Gastroesophageal sphincter (tissue), 4 donors: ENCODE data around the gene ADGRE3. TPM values are rescaled to one million over a fixed set of nuclear protein-coding genes. Genes with fewer than 3 reads are reported as not detected.

Source experiments
- ATAC-seq: fragments of 150-250 bp; one replicate; pipeline ENCODE4 v1.9.1; 2016; ENCODE audit warnings: mild to moderate bottlenecking, moderate library complexity
- H3K27ac ChIP-seq, 4 donors: fragments of 200-600 bp; sonication (generic) in 3 of 4; 1 replicate in 3 of 4; 2 replicates in 1 of 4; pipeline ENCODE4 v1.5.1; 2016 to 2019
- H3K27me3 ChIP-seq: fragments of 200-600 bp; sonication (generic); one replicate; pipeline ENCODE4 v1.5.1; 2019
- H3K36me3 ChIP-seq, 2 donors: fragments of 200-600 bp; sonication (generic); one replicate each; pipeline ENCODE4 v1.5.1; 2019; ENCODE audit warnings: control low read depth in 1 of 2
- H3K4me1 ChIP-seq, 3 donors: fragments of 200-600 bp; sonication (generic); 1 replicate in 2 of 3; 2 replicates in 1 of 3; pipeline ENCODE4 v1.5.1; 2016 to 2019; ENCODE audit warnings: control low read depth in 2 of 3
- H3K4me3 ChIP-seq, 2 donors: fragments of 200-600 bp; sonication (generic); one replicate each; pipeline ENCODE4 v1.5.1; 2019; ENCODE audit warnings: mild to moderate bottlenecking in 1 of 2, moderate library complexity in 1 of 2
- H3K9me3 ChIP-seq, 3 donors: fragments of 200-600 bp; sonication (generic); one replicate each; pipeline ENCODE4 v1.5.1; 2017 to 2019; ENCODE audit warnings: control low read depth in 2 of 3
- EP300 ChIP-seq: sonication (generic); formaldehyde crosslinking; IDR thresholded peaks from one replicate; pipeline ENCODE4 v1.6.1; 2017; ENCODE audit warnings: antibody characterized with exemption, mild to moderate bottlenecking
- POLR2A ChIP-seq, 2 donors: fragments of 450-650 bp; IDR thresholded peaks; one replicate each; pipeline ENCODE4 v1.6.1; 2017; ENCODE audit warnings: antibody characterized with exemption in 2 of 2, mild to moderate bottlenecking in 2 of 2, moderate library complexity in 1 of 2
- POLR2AphosphoS5 ChIP-seq: sonication (generic); formaldehyde crosslinking; IDR thresholded peaks from one replicate; pipeline ENCODE4 v1.6.1; 2017; ENCODE audit warnings: antibody characterized with exemption
- WGBS, 2 donors: methylation state at CpG; one replicate each; pipeline ENCODE4 v1.1.5; 2018; ENCODE audit warnings: low coverage in 1 of 2; 5-methylcytosine and 5-hydroxymethylcytosine counted together
- total RNA-seq, 4 donors: library from RNA; depleted of rRNA; stranded (reverse); fragments of >200 nt; gene quantifications; one replicate each; pipeline ENCODE4 v1.1.0, GENCODE V29; 2016
- TF ChIP-seq, protein P1 (sequence below), 4 experiments: fragments of 200-600 bp in 2 of 4; fragments of 450-650 bp in 2 of 4; sonication (generic) in 1 of 4; IDR thresholded peaks; one replicate each; pipeline ENCODE4 v1.5.1; 2017 to 2019; ENCODE audit warnings: antibody characterized with exemption in 4 of 4, mild to moderate bottlenecking in 2 of 4, moderate library complexity in 2 of 4

ADGRE3 gene
- total RNA-seq, 4 donors from 2014 or later: not detected

- peaks cover 0 to 18% (median 3%) of the 10 kb centered on the region in 3 donors for H3K4me1 ChIP-seq
- no peaks in the 10 kb centered on the region for H3K9me3 ChIP-seq
- WGBS, 2 donors: 46 to 77% methylated on average over 2 to 6 of the region's 13 CpGs
- no peaks in the 10 kb centered on the region for H3K27me3 ChIP-seq
- TF ChIP-seq POLR2AphosphoS5 (no peak), EP300 (no peak), POLR2A (IDR thresholded peaks at IDR 0.05) (no peak)
- TF ChIP-seq, protein P1, sequence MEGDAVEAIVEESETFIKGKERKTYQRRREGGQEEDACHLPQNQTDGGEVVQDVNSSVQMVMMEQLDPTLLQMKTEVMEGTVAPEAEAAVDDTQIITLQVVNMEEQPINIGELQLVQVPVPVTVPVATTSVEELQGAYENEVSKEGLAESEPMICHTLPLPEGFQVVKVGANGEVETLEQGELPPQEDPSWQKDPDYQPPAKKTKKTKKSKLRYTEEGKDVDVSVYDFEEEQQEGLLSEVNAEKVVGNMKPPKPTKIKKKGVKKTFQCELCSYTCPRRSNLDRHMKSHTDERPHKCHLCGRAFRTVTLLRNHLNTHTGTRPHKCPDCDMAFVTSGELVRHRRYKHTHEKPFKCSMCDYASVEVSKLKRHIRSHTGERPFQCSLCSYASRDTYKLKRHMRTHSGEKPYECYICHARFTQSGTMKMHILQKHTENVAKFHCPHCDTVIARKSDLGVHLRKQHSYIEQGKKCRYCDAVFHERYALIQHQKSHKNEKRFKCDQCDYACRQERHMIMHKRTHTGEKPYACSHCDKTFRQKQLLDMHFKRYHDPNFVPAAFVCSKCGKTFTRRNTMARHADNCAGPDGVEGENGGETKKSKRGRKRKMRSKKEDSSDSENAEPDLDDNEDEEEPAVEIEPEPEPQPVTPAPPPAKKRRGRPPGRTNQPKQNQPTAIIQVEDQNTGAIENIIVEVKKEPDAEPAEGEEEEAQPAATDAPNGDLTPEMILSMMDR (IDR thresholded peaks at IDR 0.05): no peak
- H3K4me3 ChIP-seq: no peak overlapping the region
- H3K27ac ChIP-seq: no peak overlapping the region
- peaks cover 0 to 69% of the 10 kb centered on the region in 2 donors for H3K36me3 ChIP-seq
- no peak for ATAC-seq
Observed at GRCh38 chr19:14694641-14695266, 20.1 kb upstream of the ADGRE3 start.

DNA sequence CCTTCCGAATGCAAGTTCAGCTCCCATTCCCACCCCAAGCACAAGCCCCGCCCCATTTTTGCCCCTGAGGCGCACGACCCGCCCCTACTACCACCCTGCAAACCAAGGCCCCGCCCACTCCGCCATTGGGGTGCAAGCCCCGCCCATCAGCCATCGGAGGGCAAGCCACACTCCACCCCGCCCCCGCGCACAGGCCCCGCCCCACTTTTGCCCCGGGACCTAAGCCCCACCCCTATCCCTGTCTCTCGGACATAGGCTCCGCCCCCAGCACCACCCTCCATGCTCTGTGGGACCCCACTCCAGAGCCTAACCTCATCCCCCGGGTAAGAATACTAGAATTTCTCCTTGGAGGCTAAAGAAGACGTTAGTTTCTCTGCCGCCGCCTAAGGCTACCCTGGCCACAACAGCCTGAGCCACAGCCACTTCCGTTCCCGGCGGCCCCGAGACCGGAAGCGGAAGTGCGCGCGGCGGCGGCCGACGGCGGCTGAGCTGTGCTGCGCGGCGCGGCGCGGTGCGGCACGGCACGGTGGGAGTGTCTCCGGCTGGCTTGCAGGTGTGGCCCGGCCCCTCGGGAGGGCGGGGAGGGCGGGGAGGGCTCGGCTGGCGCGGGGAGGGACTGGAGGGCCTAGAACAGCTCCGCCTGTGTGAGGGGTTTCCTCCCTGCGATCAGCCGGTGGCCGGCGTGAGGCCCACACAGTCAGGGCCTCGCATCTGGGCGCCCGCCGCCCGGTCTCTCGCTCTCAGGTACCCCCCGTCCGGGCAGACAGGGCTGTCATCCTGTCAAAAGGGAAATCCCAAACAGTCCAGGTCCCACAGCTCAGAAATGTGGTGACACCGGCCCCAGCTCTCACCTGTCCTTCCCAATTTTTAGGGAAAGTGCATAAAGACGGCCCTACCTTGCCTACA, 15.2 kb upstream of the ADGRE3 start, which contains the start of gene ZNF333:
Gene ZNF333 (plus strand): TSS at position 451 of the 906 bp plus-strand sequence. CDS start 3,444 bp downstream, outside the sequence.
- peaks cover 0 to 20% of the 10 kb centered on the region in 2 donors for H3K36me3 ChIP-seq
- H3K27ac ChIP-seq: peak within 1 kb of the TSS; percentile 69 to 96 (median 88)
- no peaks in the 10 kb centered on the region for H3K9me3 ChIP-seq
- peaks cover 0 to 26% (median 3%) of the 10 kb centered on the region in 3 donors for H3K4me1 ChIP-seq
- 0% methylated on average over 3 to 9 of the region's 66 CpGs for WGBS, 2 donors
- H3K4me3 ChIP-seq: peak within 1 kb of the TSS; percentile 85 to 94
- ATAC-seq: peak; percentile 97
- TF ChIP-seq POLR2AphosphoS5: peak; percentile 63
- peak; percentile 53 to 61 for TF ChIP-seq POLR2A (IDR thresholded peaks at IDR 0.05)
- TF ChIP-seq, protein P1 (IDR thresholded peaks at IDR 0.05): no peak
- no peak for TF ChIP-seq EP300
- H3K27me3 ChIP-seq: no peaks in the 10 kb centered on the region

- H3K9me3 ChIP-seq: no peaks in the 10 kb centered on the region
- H3K4me3 ChIP-seq: no peak overlapping the region
- H3K27ac ChIP-seq: no peak overlapping the region
- 33 to 88% methylated on average over 1 to 3 of the region's 3 CpGs for WGBS, 2 donors
- ATAC-seq: no peak
- H3K27me3 ChIP-seq: peaks cover 14% of the 10 kb centered on the region
- H3K4me1 ChIP-seq: peaks cover 0 to 20% (median 3%) of the 10 kb centered on the region in 3 donors
- H3K36me3 ChIP-seq: no peaks in the 10 kb centered on the region
- TF ChIP-seq EP300: no peak
- TF ChIP-seq, protein P1 (IDR thresholded peaks at IDR 0.05): peak in 1 of 4 experiments; percentile 17
Observed at GRCh38 chr19:14686411-14686810, 11.8 kb upstream of the ADGRE3 start.

GRCh38 chr19:14683439-14683838, 8.8 kb upstream of the ADGRE3 start:
- 34 to 45% methylated on average over 2 to 3 of the region's 3 CpGs for WGBS, 2 donors
- no peak for ATAC-seq
- no peak overlapping the region for H3K4me3 ChIP-seq
- no peaks in the 10 kb centered on the region for H3K36me3 ChIP-seq
- H3K27ac ChIP-seq: no peak overlapping the region
- TF ChIP-seq POLR2AphosphoS5 (no peak), EP300 (no peak), POLR2A (IDR thresholded peaks at IDR 0.05) (no peak)
- TF ChIP-seq, protein P1 (IDR thresholded peaks at IDR 0.05): no peak
- H3K4me1 ChIP-seq: no peaks in the 10 kb centered on the region
- H3K27me3 ChIP-seq: peaks cover 14% of the 10 kb centered on the region
- no peaks in the 10 kb centered on the region for H3K9me3 ChIP-seq
